ENCODE results near the gene SDE2.

Gene SDE2

GRCh38 chr1:225933072-225933471 is 66.1 kb downstream of the SDE2 start:
- Mint-ChIP-seq H3K4me3 (no peak overlapping the region), H3K4me1 (peaks cover 25% of the 10 kb centered on the region), H3K36me3 (ENCODE audit: low read depth) (no peaks in the 10 kb centered on the region), H3K27ac (no peak overlapping the region), H3K9me3 (no peaks in the 10 kb centered on the region), H3K27me3 (ENCODE audit: low read depth, poor library complexity) (peaks cover 8% of the 10 kb centered on the region)
- no peak for TF ChIP-seq CTCF (IDR thresholded peaks at IDR 0.05)
- DNase-seq, result no peak
